A549 (cell line): ENCODE data around the gene MRPS35. TPM values are rescaled to one million over a fixed set of nuclear protein-coding genes. Genes with fewer than 3 reads are reported as not detected.

Experiments used
- ATAC-seq, 2 experiments: fragments of 200-7000 bp in 1 of 2; fragments of >200 bp in 1 of 2; cut with Nextera tagmentation in 1 of 2; cut with Tn5 transposase in 1 of 2; 3 replicates each; pipeline versions ENCODE4 v1.8.0 to v1.9.1; 2018 to 2020; ENCODE audit warnings: mild to moderate bottlenecking in 1 of 2, moderate library complexity in 1 of 2
- CTCF ChIA-PET: fragments of 300-600 bp; sonication (Branson Sonifier 250); formaldehyde crosslinking; extraction: SDS; loops from one replicate; lab custom pipeline; 2021; ENCODE audit warnings: antibody characterized with exemption, inconsistent platforms; lab: Yijun Ruan, JAX
- POLR2A ChIA-PET: fragments of 350-600 bp; formaldehyde crosslinking; extraction: SDS; loops from one replicate; lab custom pipeline; 2021; ENCODE audit warnings: antibody characterized with exemption, inconsistent platforms; lab: Yijun Ruan, JAX
- DNase-seq, 2 experiments: peaks; one replicate each; pipeline versions ENCODE4 v3.0.0 to v3.0.0-alpha.2; 2011 to 2016; ENCODE audit warnings: low read depth in 1 of 2, low spot score in 1 of 2
- FAIRE-seq: peaks from 2 replicates; lab custom pipeline; 2011; peaks lifted over from hg19 to GRCh38; lab: Jason Lieb, UNC
- H3K27ac ChIP-seq, 2 experiments: fragments of >200 bp; sonication (Bioruptor Twin); formaldehyde crosslinking; 3 replicates each; pipeline ENCODE4 v1.5.1; 2016 to 2017
- H3K4me1 ChIP-seq: fragments of >200 bp; sonication (Bioruptor Twin); formaldehyde crosslinking; 3 replicates; pipeline ENCODE4 v1.6.1; 2016
- H3K4me2 ChIP-seq: fragments of >200 bp; sonication (Bioruptor Twin); formaldehyde crosslinking; 3 replicates; pipeline ENCODE4 v1.6.1; 2016
- H3K4me3 ChIP-seq: fragments of >200 bp; sonication (Bioruptor Twin); formaldehyde crosslinking; 3 replicates; pipeline ENCODE4 v1.5.1; 2016
- H3K9me3 ChIP-seq: fragments of >200 bp; sonication (Bioruptor Twin); formaldehyde crosslinking; 3 replicates; pipeline ENCODE4 v1.6.1; 2016
- BHLHE40 ChIP-seq: IDR thresholded peaks from 2 replicates; pipeline ENCODE4 v1.6.1; 2012; ENCODE audit warnings: low read depth, low read length, inconsistent platforms
- CBX2 ChIP-seq: fragments of 200-600 bp; sonication (generic); IDR thresholded peaks from 2 replicates; pipeline ENCODE4 v1.6.1; 2016; ENCODE audit warnings: low read depth, mild to moderate bottlenecking, borderline replicate concordance
- CBX8 ChIP-seq: fragments of 200-600 bp; sonication (generic); IDR thresholded peaks from 2 replicates; pipeline ENCODE4 v1.6.1; 2016
- CEBPB ChIP-seq, 2 experiments: fragments of >200 bp in 1 of 2; sonication (Bioruptor Twin) in 1 of 2; formaldehyde crosslinking in 1 of 2; IDR thresholded peaks; 2 replicates each; pipeline ENCODE4 v1.6.1; 2012 to 2016
- CHD2 ChIP-seq: fragments of 150-350 bp; IDR thresholded peaks from 2 replicates; pipeline ENCODE4 v1.6.1; 2014; ENCODE audit warnings: low read length; ENCODE audit not compliant: partially characterized antibody
- CHD4 ChIP-seq: fragments of 200-600 bp; sonication (generic); IDR thresholded peaks from 2 replicates; pipeline ENCODE4 v1.6.1; 2016; ENCODE audit warnings: antibody characterized with exemption, mild to moderate bottlenecking, borderline replicate concordance
- EHMT2 ChIP-seq: fragments of 200-600 bp; sonication (generic); IDR thresholded peaks from 2 replicates; pipeline ENCODE4 v1.6.1; 2016; ENCODE audit warnings: antibody characterized with exemption, low read depth, mild to moderate bottlenecking, moderate library complexity
- EP300 ChIP-seq, 2 experiments: fragments of >200 bp; sonication (Bioruptor Twin); formaldehyde crosslinking; IDR thresholded peaks; 2 replicates in 1 of 2; 3 replicates in 1 of 2; pipeline ENCODE4 v1.6.1; 2016 to 2017
- ESRRA ChIP-seq: fragments of 150-350 bp; IDR thresholded peaks from 2 replicates; pipeline ENCODE4 v1.6.1; 2014; ENCODE audit warnings: mild to moderate bottlenecking, low read length, borderline replicate concordance
- FOXS1 ChIP-seq: fragments of 250-450 bp; sonication (Bioruptor Pico); IDR thresholded peaks from 2 replicates; pipeline ENCODE4 v1.5.0; 2020; ENCODE audit warnings: mild to moderate bottlenecking, moderate library complexity
- HEYL ChIP-seq: fragments of 250-450 bp; sonication (Bioruptor Pico); IDR thresholded peaks from 2 replicates; pipeline ENCODE4 v1.8.0; 2021; ENCODE audit warnings: mild to moderate bottlenecking, moderate library complexity
- HOXB13 ChIP-seq: fragments of 250-450 bp; sonication (Bioruptor Pico); IDR thresholded peaks from 2 replicates; pipeline ENCODE4 v1.5.0; 2020; ENCODE audit warnings: low read depth, mild to moderate bottlenecking, moderate library complexity
- HOXB5 ChIP-seq: fragments of 250-450 bp; sonication (Bioruptor Pico); IDR thresholded peaks from 2 replicates; pipeline ENCODE4 v1.5.0; 2020; ENCODE audit warnings: mild to moderate bottlenecking, moderate library complexity
- MAFK ChIP-seq: fragments of 450-650 bp; IDR thresholded peaks from 2 replicates; pipeline ENCODE4 v1.6.1; 2014; ENCODE audit not compliant: partially characterized antibody
- NFE2L2 ChIP-seq: fragments of 150-350 bp; conservative IDR thresholded peaks from 2 replicates; pipeline ENCODE4 v1.6.1; 2014; ENCODE audit warnings: low read length
- NPAS2 ChIP-seq: fragments of 250-450 bp; sonication (Bioruptor Pico); IDR thresholded peaks from 2 replicates; pipeline ENCODE4 v1.8.0; 2022; ENCODE audit warnings: mild to moderate bottlenecking, moderate library complexity, borderline replicate concordance
- POLR2AphosphoS2 ChIP-seq: conservative IDR thresholded peaks from 2 replicates; pipeline ENCODE4 v1.6.1; 2012; ENCODE audit warnings: low read length, improper control_type of control experiment, inconsistent platforms
- RARB ChIP-seq: fragments of 250-450 bp; sonication (Bioruptor Pico); IDR thresholded peaks from 2 replicates; pipeline ENCODE4 v1.8.0; 2021; ENCODE audit warnings: mild to moderate bottlenecking, moderate library complexity
- RCOR1 ChIP-seq: fragments of 150-350 bp; IDR thresholded peaks from 2 replicates; pipeline ENCODE4 v1.6.1; 2014; ENCODE audit warnings: antibody characterized with exemption, low read length, low read depth
- RFX5 ChIP-seq: fragments of 450-650 bp; IDR thresholded peaks from 2 replicates; pipeline ENCODE4 v1.7.1; 2014; ENCODE audit warnings: antibody characterized with exemption, mild to moderate bottlenecking, moderate library complexity
- RNF2 ChIP-seq: fragments of 200-600 bp; sonication (generic); IDR thresholded peaks from 2 replicates; pipeline ENCODE4 v1.6.1; 2016; ENCODE audit warnings: low read depth, mild to moderate bottlenecking, antibody characterized with exemption, moderate library complexity, borderline replicate concordance
- TFCP2L1 ChIP-seq: fragments of 250-450 bp; sonication (Bioruptor Pico); IDR thresholded peaks from 2 replicates; pipeline ENCODE4 v1.5.0; 2021; ENCODE audit warnings: mild to moderate bottlenecking
- ZC3H11A ChIP-seq: fragments of 450-650 bp; IDR thresholded peaks from 2 replicates; pipeline ENCODE4 v1.6.1; 2014; ENCODE audit warnings: antibody characterized with exemption, mild to moderate bottlenecking
- ZNF302 ChIP-seq: fragments of 250-450 bp; sonication (Bioruptor Pico); IDR thresholded peaks from 2 replicates; pipeline ENCODE4 v1.9.0; 2021; ENCODE audit warnings: inconsistent platforms, mild to moderate bottlenecking, moderate library complexity
- ZSCAN20 ChIP-seq: fragments of 250-450 bp; sonication (Bioruptor Pico); IDR thresholded peaks from 2 replicates; pipeline ENCODE4 v1.8.0; 2022; ENCODE audit warnings: mild to moderate bottlenecking, moderate library complexity
- WGBS: methylation state at CpG from one replicate; pipeline ENCODE4 v1.1.6; 2017; ENCODE audit errors: missing lambda C conversion rate; 5-methylcytosine and 5-hydroxymethylcytosine counted together
- polyA plus RNA-seq, 4 experiments: library from polyadenylated mRNA; depleted of rRNA in 3 of 4; stranded (reverse); fragments of >200 nt; fragmentation: RNase III in 1 of 4; extraction: RNeasy Plus Mini Kit Qiagen cat#74134 plus additional on column Dnase treatment in 1 of 4; gene quantifications; 2 replicates in 3 of 4; 3 replicates in 1 of 4; pipeline ENCODE4 v1.2.3, GENCODE V29; 2011 to 2017
- TF ChIP-seq, protein P1 (sequence below): fragments of >200 bp; sonication (Bioruptor Twin); formaldehyde crosslinking; IDR thresholded peaks from 3 replicates; pipeline ENCODE4 v1.6.1; 2016
- TF ChIP-seq, protein P2 (sequence below): IDR thresholded peaks from 2 replicates; pipeline ENCODE4 v1.6.1; 2012
- TF ChIP-seq, protein P3 (sequence below): IDR thresholded peaks from 2 replicates; pipeline ENCODE4 v1.6.1; 2012; ENCODE audit warnings: low read depth, borderline replicate concordance
- TF ChIP-seq, protein P4 (sequence below): fragments of 250-450 bp; sonication (Bioruptor Pico); IDR thresholded peaks from 2 replicates; pipeline ENCODE4 v1.5.0; 2020; ENCODE audit warnings: low read depth, mild to moderate bottlenecking, moderate library complexity

The MRPS35 gene
- polyA plus RNA-seq, 2 of the 4 experiments (the other 2 are of a cell fraction) = 104 to 186 TPM

DNA sequence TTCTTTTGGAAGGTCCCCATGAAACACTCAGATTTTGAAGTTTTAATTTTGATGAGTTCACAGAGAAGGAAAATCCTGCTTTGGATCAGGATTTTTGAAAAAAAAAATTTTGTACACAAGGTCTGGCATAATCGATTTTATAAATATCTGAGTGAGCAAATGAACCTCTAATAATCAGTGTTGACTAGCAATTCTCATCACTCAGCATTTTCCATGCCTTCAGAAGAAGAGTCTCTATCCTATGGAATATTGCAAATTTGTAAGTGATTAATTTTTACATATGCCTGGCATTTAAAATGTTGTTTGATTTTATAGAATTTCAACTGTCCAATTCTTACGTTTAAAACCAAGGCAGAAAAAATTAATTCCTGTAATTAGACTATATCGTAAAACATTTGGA, 44.9 kb upstream of the MRPS35 start:
- CTCF ChIA-PET = interaction anchor here (0.6 to 1.6 kb wide), 2 partner anchors 13 to 650 kb away, joined by 3 to 9 read pairs; no protein-coding TSS in a partner anchor

DNA sequence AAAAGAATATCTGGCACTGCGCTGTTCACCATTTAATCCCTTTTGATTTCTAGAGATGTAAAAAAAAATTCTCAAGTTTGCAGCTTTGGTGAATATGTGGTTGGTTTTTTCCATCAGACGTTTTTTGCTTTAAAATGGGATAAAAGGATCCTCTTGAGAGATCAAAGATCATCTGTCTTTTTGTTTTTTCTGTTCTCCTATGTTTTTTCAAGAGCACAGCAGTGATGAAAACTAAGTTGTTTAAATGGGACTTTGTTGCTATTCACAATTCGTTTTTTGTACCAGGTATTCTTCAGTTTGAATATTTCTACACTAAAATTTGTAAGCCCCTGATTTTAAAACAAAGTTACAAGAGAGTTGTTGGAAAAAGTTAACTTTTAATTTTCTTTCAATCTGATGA, 44.1 kb upstream of the MRPS35 start:
- no peak for FAIRE-seq
- H3K4me1 ChIP-seq = no peaks in the 10 kb centered on the region
- TF ChIP-seq NFE2L2 (no peak), RFX5 (no peak), ZSCAN20 (CRISPR knock-in tag) (no peak), HOXB13 (CRISPR knock-in tag) (no peak), EP300 (IDR thresholded peaks at IDR 0.05) (no peak), CEBPB (IDR thresholded peaks at IDR 0.05) (no peak), RARB (CRISPR knock-in tag) (no peak), POLR2AphosphoS2 (no peak), CBX8 (no peak), ZNF302 (CRISPR knock-in tag) (no peak), HEYL (no peak), TFCP2L1 (CRISPR knock-in tag) (no peak), RCOR1 (no peak), ZC3H11A (no peak), RNF2 (no peak)
- TF ChIP-seq, protein P1, sequence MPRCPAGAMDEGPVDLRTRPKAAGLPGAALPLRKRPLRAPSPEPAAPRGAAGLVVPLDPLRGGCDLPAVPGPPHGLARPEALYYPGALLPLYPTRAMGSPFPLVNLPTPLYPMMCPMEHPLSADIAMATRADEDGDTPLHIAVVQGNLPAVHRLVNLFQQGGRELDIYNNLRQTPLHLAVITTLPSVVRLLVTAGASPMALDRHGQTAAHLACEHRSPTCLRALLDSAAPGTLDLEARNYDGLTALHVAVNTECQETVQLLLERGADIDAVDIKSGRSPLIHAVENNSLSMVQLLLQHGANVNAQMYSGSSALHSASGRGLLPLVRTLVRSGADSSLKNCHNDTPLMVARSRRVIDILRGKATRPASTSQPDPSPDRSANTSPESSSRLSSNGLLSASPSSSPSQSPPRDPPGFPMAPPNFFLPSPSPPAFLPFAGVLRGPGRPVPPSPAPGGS = no peak
- TF ChIP-seq, protein P2, sequence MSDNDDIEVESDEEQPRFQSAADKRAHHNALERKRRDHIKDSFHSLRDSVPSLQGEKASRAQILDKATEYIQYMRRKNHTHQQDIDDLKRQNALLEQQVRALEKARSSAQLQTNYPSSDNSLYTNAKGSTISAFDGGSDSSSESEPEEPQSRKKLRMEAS = no peak
- TF ChIP-seq, all 56 proteins: peak for 0
- H3K27ac ChIP-seq = no peak overlapping the region
- DNase-seq (no peak), ATAC-seq (no peak)
- no peak overlapping the region for H3K4me2 ChIP-seq
- ChIA-PET POLR2A (no interaction called here), CTCF (interaction anchor here (2.1 kb wide), 1 partner anchor 14 kb away, joined by 8 read pairs; no protein-coding TSS in a partner anchor)
- no peaks in the 10 kb centered on the region for H3K9me3 ChIP-seq
- no peak overlapping the region for H3K4me3 ChIP-seq
- 40% methylated on average over 3 of the region's 3 CpGs for WGBS

More for the DNA sequence above, 44.9 kb upstream of the MRPS35 start:
- Histone ChIP-seq H3K4me1 (no peaks in the 10 kb centered on the region), H3K27ac (no peak overlapping the region), H3K9me3 (no peaks in the 10 kb centered on the region)
- POLR2A ChIA-PET = no interaction called here
- DNase-seq = no peak
- no peak for TF ChIP-seq BHLHE40
- no peak for TF ChIP-seq ESRRA
- TF ChIP-seq MAFK = peak; percentile 13
- TF ChIP-seq, all 56 proteins: peak for 1
- FAIRE-seq (no peak), ATAC-seq (no peak)
- Histone ChIP-seq H3K4me2 (no peak overlapping the region), H3K4me3 (no peak overlapping the region)
- 74% methylated on average over 3 of the region's 3 CpGs for WGBS

DNA sequence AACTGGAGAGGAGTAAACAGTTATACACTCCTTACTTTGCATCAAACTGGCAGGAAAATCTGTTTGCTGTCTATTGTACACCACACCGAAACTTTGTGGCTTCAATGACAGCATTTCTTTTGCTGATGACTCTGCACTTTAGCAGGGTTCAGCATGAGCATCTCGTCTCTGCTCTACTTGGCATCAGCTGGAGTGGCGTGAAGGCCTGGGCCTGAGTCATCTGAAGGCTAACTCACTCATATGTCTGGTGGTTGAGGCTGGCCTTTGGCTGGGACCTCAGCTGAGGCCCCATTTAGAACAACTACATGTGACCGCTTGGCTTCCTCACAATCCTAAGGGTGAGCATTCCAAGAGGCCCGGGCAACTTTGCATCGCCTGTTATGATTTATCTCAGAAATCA, 43.1 kb upstream of the MRPS35 start:
- Histone ChIP-seq H3K4me2 (no peak overlapping the region), H3K27ac (no peak overlapping the region), H3K4me1 (no peaks in the 10 kb centered on the region), H3K9me3 (no peaks in the 10 kb centered on the region)
- WGBS = 92% methylated on average over 6 of the region's 6 CpGs
- ChIA-PET POLR2A (no interaction called here), CTCF (interaction anchor here (2.1 kb wide), 1 partner anchor 15 kb away, joined by 8 read pairs; no protein-coding TSS in a partner anchor)
- FAIRE-seq (no peak), ATAC-seq (no peak), DNase-seq (no peak)
- no peak for TF ChIP-seq HOXB5 (CRISPR knock-in tag)
- TF ChIP-seq MAFK = peak; percentile 68
- TF ChIP-seq, all 56 proteins: peak for 1
- no peak overlapping the region for H3K4me3 ChIP-seq

DNA sequence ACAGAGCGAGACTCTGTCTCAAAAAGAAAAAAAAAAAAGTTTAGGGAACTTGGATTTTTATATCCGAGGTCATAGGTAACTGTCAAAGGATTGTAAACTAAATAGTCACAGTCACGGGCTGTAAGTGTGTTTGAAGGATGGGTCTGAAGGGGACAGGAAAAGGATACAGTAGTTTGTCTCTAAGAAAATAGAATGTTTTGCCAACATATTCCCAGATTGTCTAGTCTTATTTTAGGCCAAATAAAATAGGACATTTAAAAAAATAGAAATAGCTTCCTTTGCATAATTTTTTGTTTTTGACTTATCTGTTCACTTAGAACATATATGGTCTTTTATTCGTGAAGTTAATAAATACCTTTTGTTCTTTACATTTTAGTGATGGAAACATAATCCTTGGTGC, 38.6 kb upstream of the MRPS35 start:
- POLR2A ChIA-PET = no interaction called here
- CTCF ChIA-PET = interaction anchor here (0.7 kb wide), 1 partner anchor 492 kb away, joined by 3 read pairs; no protein-coding TSS in a partner anchor
- no peak overlapping the region for H3K4me2 ChIP-seq
- FAIRE-seq (no peak), ATAC-seq (no peak), DNase-seq (no peak)
- no peak overlapping the region for H3K4me3 ChIP-seq
- no peak overlapping the region for H3K27ac ChIP-seq
- no peaks in the 10 kb centered on the region for H3K9me3 ChIP-seq
- H3K4me1 ChIP-seq = no peaks in the 10 kb centered on the region
- WGBS = 87% methylated on average over 4 of the region's 4 CpGs
- TF ChIP-seq ZC3H11A (no peak), HEYL (no peak), CEBPB (IDR thresholded peaks at IDR 0.05) (no peak), CBX2 (no peak), RCOR1 (no peak), CHD4 (no peak), EHMT2 (no peak), CHD2 (no peak), FOXS1 (CRISPR knock-in tag) (no peak), HOXB5 (CRISPR knock-in tag) (no peak), NPAS2 (no peak)
- TF ChIP-seq, protein P3, sequence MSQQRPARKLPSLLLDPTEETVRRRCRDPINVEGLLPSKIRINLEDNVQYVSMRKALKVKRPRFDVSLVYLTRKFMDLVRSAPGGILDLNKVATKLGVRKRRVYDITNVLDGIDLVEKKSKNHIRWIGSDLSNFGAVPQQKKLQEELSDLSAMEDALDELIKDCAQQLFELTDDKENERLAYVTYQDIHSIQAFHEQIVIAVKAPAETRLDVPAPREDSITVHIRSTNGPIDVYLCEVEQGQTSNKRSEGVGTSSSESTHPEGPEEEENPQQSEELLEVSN = no peak
- TF ChIP-seq, protein P4, sequence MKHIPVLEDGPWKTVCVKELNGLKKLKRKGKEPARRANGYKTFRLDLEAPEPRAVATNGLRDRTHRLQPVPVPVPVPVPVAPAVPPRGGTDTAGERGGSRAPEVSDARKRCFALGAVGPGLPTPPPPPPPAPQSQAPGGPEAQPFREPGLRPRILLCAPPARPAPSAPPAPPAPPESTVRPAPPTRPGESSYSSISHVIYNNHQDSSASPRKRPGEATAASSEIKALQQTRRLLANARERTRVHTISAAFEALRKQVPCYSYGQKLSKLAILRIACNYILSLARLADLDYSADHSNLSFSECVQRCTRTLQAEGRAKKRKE (CRISPR knock-in tag) = no peak
